Measurements from ENCODE around the gene STMP1.
"Not testable (repeated sequence)": the region's sequence is repeated elsewhere in the genome, so short reads cannot be mapped to it uniquely, and the experiment has no call there.

Gene STMP1

DNA sequence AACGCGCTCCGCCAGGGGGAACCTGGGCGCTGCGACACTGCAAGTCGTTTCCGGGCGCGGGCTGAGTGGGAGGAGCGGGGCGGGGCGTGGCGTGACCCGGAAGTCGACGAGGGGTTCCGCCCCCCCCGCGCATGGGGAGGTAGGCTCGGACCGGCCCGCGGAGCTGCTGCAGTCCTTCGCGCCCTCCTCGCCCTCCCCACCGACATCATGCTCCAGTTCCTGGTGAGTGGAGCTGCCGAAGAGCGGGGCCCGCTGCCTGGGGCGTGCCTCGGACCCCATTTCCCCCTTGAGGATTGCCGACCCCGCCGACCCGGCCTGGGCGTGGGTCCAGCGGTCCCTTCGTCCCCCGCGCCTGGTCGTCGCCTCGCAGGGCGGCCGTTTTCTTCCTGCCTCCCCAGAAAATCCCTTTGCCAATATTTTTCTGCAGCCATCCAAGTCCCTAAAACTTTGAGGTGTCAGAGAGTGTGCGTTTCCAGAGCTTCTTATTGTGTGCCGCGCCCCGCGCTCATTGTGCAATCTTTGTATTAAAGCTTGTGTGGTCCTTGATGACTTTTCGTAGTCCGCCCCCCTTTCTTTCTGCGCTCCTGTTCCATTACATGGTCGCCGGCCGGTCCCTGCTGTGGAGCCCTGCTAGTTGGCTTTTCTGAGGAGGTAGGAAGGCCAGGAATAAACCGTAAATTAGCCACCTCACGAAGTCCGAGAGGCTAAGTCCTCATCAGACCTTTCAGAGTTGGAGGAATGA, at the start of gene STMP1:
Gene STMP1 (plus strand): TSS at position 142 of the 742 bp plus-strand sequence.
- DNase-seq (ENCODE audit: low read depth in 2 of 2): peak; percentile 85 to 86

GRCh38 chr7:135616136-135616535, 46.2 kb upstream of the STMP1 start:
- no peak for DNase-seq (ENCODE audit: low read depth in 2 of 2)

DNA sequence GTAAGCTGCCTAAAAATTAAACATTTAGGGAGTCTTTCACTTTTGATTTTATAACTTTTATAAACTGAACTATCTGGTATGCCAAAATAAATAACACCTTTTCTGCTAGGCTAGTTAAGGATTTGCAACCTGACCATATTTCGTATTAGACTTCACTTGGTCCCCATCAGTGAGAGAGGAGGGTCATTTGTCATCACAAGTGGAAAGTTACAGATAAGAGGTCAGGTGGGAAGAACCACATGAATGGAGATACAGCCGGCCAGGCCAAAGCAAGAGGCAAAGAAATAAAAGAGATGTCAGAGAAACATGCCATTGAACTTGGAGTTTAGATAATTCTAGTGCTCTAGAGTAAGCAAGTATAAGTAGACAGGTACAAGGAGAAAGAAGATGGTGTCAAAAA, 44.5 kb upstream of the STMP1 start:
- no peak for DNase-seq (ENCODE audit: low read depth in 2 of 2)

DNA sequence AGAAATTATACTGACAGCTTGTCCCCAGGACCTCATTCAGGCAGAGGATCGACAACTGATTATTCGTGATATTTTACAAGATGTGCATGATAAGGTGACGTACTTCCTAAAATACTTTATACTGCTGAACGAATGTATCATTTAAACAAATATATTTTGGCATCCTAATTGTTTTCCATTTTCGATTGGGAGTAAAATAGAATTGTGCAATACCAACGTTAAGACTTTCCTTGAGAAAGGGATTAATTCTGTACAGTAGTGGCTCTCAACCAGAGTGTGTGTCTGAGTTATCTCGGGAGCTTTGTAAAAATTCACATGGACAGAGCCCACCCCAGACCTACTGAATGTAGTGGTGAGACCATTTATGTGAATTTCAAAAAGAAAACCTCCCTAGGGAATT, 43.8 kb upstream of the STMP1 start:
- DNase-seq (ENCODE audit: low read depth in 2 of 2): no peak

DNA sequence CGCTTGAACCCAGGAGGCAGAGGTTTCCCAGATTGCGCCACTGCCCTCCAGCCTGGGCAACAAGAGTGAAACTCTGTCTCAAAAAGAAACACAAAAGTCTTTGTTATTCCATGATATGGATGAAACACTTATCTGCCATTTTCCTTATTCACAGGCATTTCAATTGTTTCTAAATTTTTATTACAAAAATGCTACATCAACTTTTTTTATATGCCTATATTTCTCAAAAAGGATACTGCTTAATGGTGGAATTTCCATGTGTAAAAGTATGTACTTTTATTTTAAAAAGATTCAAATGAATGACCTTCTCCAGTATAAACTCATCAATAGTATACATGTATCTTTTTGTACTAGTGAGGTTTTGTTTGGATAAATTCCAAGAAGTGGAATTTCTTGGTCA, 41.9 kb upstream of the STMP1 start:
- DNase-seq (ENCODE audit: low read depth in 2 of 2): no peak

DNA sequence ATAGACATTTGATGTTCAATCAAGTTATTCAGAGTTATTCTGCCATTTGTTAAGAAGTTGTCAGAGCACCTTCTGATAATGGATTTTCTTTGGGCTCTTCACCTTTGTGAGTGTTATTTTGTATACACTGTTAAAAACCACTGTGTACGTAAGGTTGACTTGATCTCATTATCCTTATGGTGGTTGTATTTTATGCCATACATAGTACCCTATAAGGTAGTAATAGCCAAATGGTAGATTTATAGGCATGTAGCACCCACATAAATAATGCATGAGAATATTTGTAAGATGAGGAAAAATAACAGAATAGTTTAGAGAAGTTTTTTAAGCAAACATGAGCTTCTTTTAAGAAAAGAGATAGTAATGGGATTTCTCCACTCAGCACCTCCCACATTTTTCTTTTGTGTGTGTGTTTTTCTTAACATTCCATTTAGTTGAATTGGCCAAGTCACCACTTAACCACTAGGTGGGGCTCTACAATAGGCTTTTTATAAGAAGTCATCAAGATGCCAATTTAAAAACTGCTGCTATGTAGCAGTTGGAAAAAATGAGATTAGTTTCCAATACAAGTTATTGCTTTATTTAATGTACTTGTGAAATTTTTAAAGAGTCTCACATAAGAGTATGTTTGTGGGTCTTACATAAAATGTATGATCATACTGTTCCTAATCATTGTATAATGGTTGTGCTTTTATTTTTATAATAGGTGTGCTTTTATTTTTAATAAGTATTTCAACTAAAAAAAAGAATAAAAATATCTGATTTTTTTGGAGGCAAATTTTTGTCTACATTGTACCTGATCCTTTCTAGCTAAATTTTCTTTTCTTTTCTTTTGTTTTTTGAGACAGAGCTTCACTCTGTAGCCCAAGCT, 41.1 kb upstream of the STMP1 start:
- peak; percentile 70 to 71 for DNase-seq (ENCODE audit: low read depth in 2 of 2)

DNA sequence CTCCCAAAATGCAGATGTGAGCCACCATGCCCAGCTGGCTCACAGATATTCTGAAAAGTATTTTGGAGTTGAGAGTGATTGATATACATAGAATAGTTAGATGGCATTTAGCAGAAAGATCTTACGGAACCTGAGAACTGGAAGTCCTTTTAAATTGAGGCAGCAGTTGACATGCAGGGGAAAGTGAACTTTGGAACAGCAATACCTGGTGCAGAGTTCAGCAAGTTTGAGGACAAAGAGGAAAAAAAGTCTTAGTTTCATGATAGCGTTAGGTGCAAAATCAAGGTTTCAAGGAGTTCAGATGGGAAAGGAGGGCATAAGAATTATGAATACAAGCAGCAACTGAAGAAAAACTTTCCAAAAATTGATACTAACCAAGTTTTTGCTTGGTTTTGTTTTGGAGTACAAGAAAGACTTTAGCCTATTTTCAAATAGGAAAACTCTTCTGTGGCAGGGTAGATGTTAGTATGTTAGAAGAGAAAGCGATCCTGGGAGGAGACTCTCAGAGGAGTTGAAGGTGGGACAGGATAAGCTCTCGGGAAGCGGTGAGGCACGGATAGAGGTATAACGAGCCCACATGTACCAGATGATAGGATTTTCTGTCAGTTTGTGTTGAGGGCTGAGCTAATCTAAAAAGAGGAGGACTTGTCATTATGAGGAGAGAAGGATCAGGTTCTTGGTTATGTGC, 28.0 kb upstream of the STMP1 start:
- no peak for DNase-seq (ENCODE audit: low read depth in 2 of 2)

- DNase-seq (ENCODE audit: low read depth in 2 of 2): not testable (repeated sequence)
These were observed 22.6 kb upstream of the STMP1 start for GRCh38 chr7:135639690-135640089.

DNA sequence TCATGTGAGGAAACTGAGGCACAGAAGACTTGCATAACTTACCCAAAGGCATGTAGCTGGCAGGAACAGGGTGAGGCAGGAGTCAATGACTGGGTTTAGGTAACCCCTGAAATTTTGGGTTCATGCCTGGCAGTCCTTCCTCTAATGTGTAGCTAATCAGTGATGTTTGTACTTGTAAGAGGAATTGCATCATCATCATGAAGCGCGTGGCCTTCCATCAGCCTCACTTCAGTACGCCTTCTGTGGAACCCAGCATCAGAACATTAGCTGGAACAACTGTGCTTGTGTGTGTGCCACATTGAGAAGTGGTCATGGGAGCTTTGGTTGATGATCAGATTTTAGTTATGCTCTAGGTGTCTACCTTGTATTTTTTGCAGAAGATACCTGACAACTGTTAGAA, 18.2 kb upstream of the STMP1 start:
- no peak for DNase-seq (ENCODE audit: low read depth in 2 of 2)

- DNase-seq (ENCODE audit: low read depth in 2 of 2): no peak
These were observed 17.6 kb upstream of the STMP1 start for GRCh38 chr7:135644729-135645128.

DNA sequence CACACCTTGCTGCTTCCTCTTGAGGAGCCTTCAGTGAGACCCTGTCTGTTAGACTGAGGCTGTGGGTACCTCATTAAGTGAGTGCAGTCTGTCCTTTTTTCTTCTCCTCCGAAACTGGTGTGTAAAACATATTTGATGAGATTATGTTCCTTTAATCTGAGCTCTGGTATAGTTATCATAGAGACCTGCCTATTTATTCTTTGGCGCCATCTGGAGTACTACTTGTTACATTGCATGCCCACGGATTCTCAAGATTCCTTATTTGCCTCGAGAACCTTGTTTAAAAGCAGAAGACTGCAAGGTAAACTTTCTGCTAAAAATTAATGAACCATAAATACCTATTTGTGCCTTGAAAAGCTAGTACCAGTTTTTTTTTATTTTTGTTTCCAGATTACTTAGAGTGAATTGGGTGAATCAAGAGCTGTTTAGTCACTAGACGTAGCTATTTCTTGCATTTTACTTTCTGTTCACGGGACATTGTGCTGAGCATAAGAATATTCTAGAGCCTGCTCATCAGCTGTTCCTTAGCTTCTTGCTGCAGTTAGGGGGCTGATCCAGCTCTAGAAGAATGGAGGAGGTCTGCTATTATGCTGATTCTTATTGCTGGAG, 16.9 kb upstream of the STMP1 start:
- DNase-seq (ENCODE audit: low read depth in 2 of 2): no peak

- no peak for DNase-seq (ENCODE audit: low read depth in 2 of 2)
These were observed 14.6 kb upstream of the STMP1 start for GRCh38 chr7:135647755-135648154.

DNA sequence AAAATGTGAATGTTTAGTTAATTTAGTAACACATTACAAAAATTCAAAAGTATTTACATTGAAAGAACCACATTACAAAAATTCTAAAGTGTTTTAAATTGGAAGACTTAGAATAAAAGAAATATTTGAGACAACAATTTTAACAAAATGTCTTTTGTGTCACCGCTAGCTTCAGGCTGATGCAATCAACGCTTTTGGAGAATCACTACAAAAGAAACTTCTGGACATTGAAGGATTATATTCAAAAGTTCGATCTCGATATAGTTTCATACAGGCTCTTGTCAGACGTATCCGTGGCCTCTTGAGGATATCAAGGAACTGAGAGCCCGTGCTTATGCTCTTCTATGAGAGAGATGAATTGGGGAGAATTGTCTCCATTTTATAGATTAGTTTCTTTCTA, 14.1 kb upstream of the STMP1 start:
- no peak for DNase-seq (ENCODE audit: low read depth in 2 of 2)

- peak; percentile 70 to 72 for DNase-seq (ENCODE audit: low read depth in 2 of 2)
These were observed 11.3 kb upstream of the STMP1 start for GRCh38 chr7:135650831-135651573.

DNA sequence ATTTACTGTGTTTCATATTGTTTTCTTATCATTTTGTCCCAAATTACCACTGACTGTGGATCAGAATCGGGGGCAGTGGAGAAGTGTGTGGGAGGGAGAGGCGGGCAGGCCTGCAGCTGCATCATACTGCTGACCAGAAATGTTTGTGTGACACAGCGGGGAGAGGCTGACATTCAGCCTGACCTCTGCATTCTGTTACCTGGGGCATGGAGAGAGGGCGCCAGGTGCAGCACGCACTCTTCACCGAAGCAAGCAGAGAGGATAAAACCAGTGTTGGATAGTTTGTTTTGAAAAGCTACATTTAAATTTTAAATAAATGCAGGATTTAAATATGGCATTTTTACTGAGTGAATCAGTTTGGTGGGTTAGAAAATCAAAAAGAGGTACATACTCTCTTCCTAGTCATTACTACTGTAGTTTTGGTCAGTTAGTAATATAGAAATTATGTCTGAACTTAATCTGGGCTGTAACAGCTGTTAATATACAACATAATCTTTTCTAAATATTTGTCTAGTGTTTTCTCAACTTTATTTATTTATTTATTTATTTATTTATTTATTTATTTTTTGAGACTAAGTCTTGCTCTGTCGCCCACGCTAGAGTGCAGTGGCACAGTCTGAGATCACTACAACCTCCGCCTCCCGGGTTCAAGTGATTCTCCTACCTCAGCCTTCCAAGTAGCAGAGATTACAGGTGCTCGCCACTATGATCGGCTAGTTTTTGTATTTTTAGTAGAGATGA, 8.8 kb upstream of the STMP1 start:
- no peak for DNase-seq (ENCODE audit: low read depth in 2 of 2)

- no peak for DNase-seq (ENCODE audit: low read depth in 2 of 2)
These were observed 3.8 kb upstream of the STMP1 start for GRCh38 chr7:135658564-135658963.

- no peak for DNase-seq (ENCODE audit: low read depth in 2 of 2)
These were observed 3.0 kb upstream of the STMP1 start for GRCh38 chr7:135659159-135659846.

DNA sequence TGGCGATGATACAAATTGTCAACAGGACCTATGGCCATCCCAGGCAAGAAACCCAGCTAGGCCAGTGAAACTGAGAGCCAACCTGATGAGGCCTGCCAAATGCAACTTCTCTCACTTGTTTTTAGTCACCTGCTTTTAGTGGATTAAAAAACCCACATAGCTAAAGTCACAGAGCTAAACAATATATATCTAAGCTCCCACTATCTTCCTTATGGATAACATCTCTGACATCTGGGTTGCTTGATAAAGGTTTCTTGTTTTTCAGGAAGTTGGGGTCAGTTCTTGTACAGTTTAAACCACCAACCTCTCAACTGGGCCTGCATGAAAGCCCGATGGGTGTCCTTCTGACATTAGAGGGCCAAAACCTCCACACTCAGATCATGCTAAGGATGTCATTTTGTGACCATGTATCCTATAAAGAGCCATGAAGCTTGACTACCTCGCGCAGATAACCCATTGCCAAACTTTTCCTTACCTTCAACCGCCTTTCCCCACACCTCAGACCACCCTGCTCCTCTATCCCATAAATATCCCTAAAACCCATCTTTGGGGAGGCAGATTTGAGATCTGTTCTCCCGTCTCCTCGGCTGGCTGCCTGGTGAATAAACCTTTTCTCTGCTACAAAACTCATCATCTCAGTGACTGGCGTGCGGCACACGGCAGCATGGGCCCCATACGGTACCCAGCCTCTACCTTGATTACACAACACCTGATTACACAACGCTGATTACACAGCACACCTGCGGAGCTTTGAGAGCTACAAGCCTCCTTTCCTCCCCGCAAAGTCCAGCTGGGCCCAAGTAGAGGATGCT, 797 bp upstream of the STMP1 start:
- DNase-seq (ENCODE audit: low read depth in 2 of 2): no peak

DNA sequence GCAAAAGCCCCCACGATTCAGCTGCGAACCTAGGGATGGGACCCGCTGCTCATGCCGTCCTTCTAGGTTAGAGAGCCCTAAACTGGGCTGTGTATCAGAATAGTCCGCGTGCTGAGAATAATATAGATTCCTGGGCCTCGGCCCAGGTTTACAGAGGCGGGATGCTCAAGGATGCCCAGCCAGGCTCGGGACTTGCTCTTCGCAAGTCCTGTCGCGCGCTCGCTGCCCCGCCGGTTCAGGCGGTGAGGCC, 266 bp upstream of the STMP1 start:
- no peak for DNase-seq (ENCODE audit: low read depth in 2 of 2)
